ENCODE results near the gene CAPN3.
"Not testable (repeated sequence)": the region's sequence is repeated elsewhere in the genome, so short reads cannot be mapped to it uniquely, and the experiment has no call there.

The CAPN3 gene

DNA sequence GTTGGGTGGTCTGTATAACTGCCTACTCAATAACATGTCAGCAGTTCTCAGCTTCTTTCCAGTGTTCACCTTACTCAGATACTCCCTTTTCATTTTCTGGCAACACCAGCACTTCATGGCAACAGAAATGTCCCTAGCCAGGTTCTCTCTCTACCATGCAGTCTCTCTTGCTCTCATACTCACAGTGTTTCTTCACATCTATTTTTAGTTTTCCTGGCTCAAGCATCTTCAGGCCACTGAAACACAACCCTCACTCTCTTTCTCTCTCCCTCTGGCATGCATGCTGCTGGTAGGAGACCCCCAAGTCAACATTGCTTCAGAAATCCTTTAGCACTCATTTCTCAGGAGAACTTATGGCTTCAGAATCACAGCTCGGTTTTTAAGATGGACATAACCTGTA lies at the start of gene CAPN3:
Gene CAPN3 (plus strand): TSS at position 253 of the 400 bp plus-strand sequence. CDS start 305 bp downstream, outside the sequence.
- no peak for DNase-seq (ENCODE audit: low read depth in 2 of 3, low spot score in 1 of 3)

DNA sequence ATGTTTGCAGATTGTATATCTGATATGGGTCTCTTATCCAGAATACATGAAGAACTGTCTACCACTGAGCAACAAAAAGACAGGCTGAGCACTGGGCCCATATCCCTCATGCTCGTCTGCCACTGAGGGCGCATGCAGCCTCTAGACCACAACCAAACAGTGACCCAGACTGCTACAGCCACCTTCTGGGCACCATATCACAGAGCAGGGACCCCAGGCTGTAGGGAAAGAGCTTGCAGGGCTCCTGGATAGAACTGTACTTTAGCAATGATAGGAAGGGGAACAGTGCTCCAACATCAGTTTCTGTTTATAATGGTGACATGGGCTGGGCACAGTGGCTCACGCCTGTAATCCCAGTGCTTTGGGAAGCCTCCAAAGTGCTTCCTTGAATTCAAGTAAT lies 45.8 kb upstream of the CAPN3 start:
- DNase-seq (ENCODE audit: low read depth in 2 of 3, low spot score in 1 of 3), result no peak

DNA sequence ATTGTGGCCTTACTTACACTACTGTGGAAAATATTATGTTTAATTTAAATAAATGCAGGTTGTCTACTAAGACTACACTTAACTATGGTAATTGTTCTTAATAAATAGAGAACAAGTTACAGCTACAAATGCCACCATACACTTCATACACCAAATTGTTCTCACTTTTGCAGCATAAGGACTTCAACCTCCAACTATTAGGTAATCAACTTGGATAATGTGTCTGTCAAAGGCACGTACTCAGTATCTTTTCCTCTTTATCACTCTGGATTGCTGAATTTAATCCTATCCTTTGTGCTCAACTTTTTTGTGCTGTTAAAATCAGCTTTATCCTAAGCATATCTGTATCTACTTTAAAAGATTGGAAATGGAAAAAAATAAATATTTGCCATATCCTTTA lies 44.5 kb upstream of the CAPN3 start:
- no peak for DNase-seq (ENCODE audit: low read depth in 2 of 3, low spot score in 1 of 3)

DNA sequence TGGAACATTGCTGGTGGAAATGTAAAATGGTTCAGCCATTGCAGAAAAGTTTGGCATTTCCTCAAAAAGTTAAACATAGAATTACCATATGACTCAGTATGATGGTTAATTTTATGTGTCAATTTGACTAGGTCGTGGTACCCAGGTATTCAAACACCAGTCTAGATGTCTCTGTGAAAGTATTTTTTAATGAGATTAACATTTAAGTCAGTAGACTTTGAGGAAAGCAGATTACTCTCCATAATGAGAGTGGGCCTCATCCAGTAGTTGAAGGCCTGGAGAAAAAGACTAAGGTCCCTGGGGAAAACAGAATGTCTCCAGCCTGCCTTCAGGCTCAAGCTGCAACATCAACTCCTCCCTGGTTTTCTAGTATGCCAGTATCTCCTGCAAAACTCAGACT lies 43.8 kb upstream of the CAPN3 start:
- DNase-seq (ENCODE audit: low read depth in 2 of 3, low spot score in 1 of 3), result no peak

DNA sequence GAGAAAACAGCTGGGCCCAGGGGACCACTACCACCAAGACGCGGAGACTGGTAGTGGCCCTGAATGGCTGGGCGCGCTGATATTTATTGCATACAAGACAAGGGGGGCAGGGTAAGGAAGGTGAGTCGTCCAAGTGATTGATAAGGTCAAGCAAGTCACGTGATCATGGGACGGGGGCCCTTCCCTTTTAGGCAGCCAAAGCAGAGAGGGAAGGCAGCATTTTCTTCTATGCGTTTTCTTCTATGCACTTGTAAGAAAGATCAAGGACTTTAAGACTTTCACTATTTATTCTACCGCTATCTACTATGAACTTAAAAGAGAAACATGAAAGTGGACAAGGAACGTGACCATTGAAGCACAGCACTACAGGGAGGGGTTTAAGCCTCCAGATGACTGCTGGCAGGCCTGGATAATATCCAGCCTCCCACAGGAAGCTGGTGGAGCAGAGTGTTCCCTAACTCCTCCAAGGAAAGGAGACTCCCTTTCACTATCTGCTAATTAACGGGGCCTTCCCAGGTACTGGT lies 43.0 kb upstream of the CAPN3 start:
- not testable (repeated sequence) for DNase-seq (ENCODE audit: low read depth in 2 of 3, low spot score in 1 of 3)

DNA sequence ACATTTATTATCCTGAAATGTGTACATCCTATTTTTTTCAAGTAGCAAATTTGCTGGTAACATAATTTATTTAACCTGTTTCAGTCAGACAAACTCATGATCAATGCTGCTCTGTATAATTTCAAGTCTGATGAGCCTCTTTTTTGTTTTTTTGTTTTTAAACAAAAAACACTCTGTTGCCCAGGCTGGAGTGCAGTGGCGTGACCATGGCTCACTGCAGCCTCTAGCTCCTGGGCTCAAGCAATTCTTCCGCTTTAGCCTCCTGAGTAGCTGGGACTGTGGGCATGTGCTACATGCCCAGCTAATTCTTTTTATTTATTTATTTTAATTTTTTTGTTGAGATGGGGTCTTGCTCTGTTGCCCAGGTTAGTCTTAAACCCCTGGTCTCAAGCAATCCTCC lies 40.1 kb upstream of the CAPN3 start:
- DNase-seq (ENCODE audit: low read depth in 2 of 3, low spot score in 1 of 3), result no peak

DNA sequence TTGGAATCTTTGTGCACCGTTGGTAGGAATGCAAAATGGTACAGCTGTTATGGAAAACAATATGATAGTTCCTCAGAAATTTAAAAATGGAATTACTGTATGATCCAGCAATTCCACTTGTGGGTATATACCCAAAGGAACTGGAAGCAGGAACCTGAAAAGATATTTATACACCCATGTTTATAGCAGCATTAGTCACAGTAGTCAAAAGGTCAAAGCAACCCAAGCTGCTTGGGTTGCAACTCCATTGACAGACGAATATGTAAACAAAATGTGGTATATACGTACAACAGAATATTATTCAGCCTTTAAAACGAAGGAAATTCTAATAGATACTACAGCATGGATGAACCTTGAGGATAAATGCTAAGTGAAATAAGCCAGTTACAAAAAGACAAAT lies 35.0 kb upstream of the CAPN3 start:
- no peak for DNase-seq (ENCODE audit: low read depth in 2 of 3, low spot score in 1 of 3)

DNA sequence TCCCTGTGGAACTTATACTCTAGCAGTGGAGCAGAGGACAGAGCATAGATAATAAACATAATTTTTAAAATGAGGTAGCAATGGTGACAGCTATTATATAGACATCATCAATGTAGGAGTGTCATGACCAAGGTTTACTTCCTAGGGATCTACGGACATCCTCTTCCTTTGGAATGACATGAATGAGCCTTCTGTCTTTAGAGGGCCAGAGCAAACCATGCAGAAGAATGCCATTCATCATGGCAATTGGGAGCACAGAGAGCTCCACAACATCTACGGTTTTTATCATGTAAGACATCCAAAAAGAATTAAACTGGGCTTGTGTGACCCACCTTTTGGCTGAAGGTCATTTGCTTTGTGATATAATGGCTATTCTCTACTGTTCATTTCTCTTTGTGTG lies 30.1 kb upstream of the CAPN3 start:
- DNase-seq (ENCODE audit: low read depth in 2 of 3, low spot score in 1 of 3), result no peak

DNA sequence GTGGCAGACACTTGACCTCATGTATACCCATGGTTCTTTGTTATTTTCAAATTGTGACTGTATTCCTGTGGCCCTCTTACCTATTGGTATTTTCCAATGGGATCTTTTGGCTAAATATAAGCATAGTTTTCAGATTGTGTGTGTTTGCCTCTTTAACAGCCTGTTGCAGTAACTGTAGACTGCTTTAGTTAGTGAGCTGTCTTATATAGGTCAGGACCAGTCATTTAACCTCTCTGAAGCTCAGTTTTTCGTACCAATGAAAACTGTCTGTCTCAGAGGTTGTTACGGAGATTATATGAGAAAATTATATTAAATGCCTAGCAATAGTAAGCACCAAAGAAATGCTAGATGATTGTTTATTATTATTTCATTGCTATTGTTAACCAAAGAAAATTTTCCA lies 29.3 kb upstream of the CAPN3 start:
- DNase-seq (ENCODE audit: low read depth in 2 of 3, low spot score in 1 of 3), result no peak

DNA sequence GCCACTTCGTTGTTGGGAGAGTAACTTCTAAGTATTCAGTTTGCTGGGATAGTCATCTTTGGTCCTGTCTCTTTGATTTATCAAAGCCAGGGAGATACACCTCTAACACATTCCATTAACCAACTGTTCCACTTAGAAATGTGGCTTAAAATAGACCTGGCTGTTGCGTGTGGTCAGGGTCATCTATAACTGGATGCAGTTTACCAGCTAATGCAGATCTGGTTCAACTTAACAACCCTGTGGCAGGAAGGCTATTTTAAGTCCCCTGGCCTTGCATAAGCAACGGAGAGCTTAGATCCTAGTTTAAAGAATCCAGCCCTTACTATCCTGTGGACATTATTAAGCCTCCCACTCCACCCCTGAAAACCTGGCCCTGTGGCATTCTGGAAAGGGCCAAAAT lies 28.1 kb upstream of the CAPN3 start:
- DNase-seq (ENCODE audit: low read depth in 2 of 3, low spot score in 1 of 3), result no peak

DNA sequence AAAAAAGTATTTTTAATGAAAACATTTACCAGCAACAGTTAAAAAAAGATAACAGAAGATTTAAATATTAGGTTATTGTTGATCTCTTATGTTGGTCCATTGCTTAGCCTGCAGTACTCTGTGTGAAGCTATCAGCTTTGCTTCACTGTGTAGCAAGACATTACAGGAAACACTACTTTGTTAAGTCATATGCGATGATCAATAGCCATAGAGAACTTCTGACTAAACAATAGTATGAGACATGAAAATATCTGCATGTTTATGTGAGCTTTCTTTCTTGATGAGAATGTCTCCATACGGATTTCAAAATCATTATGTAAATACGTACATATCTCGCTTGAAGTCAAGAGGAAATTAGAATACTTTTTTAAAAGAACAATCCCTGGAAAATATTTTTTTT lies 27.0 kb upstream of the CAPN3 start:
- DNase-seq (ENCODE audit: low read depth in 2 of 3, low spot score in 1 of 3), result no peak

DNA sequence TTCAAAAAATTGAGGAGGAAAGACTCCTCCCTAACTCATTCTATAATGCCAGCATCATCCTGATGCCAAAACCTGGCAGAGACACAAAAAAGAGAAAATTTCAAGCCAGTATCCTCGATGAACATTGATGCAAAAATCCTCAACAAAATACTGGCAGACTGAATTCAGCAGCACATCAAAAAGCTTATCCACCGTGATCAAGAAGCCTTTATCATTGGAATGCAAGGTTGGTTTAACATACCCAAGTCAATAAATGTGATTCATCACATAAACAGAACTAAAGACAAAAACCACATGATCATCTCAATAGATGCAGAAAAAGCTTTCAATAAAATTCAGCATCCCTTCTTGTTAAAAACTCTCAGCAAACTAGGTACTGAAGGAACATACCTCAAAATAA lies 24.2 kb upstream of the CAPN3 start:
- DNase-seq (ENCODE audit: low read depth in 2 of 3, low spot score in 1 of 3), result no peak

DNA sequence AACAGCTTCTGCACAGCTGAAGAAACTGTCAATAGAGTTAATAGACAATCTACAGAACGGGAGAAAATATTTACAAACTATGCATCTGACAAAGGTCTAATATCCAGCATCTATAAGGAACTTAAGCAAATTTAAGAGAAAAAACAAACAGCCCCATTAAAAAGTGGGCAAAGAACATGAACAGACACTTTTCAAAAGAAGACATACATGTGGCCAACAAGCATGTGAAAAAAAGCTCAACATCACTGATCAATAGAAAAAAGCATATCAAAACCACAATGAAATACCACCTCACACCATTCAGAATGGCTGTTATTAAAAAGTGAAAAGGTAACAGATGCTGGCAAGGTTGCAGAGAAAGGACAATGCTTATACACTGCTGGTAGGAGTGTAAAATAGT lies 22.7 kb upstream of the CAPN3 start:
- not testable (repeated sequence) for DNase-seq (ENCODE audit: low read depth in 2 of 3, low spot score in 1 of 3)

DNA sequence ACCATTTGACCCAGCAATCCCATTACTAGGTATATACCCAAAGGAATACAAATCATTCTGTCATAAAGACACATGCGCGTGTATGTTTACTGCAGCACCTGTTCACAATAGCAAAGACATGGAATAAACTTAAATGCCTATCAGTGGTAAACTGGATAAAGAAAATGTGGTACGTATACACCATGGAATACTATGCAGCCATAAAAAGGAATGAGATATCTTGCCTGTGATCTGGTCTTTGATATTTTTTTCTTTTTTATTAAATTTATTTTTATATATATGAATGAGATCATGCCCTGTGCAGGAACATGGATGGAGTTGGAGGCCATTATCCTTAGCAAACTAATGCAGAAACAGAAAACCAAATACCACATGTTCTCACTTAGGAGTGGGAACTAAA lies 22.2 kb upstream of the CAPN3 start:
- not testable (repeated sequence) for DNase-seq (ENCODE audit: low read depth in 2 of 3, low spot score in 1 of 3)

DNA sequence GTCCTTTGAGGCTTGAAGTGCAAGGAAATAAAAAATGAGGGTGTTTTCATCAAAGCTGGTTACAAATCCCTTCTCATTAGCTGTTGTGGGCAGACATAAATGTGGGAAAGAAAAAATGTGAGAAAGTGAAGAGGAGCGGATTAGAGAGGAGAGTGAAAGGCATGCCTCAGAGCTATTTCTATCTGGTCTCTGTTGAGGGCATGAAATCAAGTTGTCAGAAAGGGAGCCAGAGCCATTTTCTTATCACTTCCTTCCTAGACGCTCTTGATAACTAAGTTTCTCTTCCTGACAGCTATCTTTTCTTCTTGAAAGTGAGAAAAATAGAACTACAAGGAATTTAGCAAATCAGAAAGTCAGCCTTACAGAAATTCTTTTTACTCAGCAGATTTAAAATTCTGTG lies 20.8 kb upstream of the CAPN3 start:
- DNase-seq (ENCODE audit: low read depth in 2 of 3, low spot score in 1 of 3), result no peak

DNA sequence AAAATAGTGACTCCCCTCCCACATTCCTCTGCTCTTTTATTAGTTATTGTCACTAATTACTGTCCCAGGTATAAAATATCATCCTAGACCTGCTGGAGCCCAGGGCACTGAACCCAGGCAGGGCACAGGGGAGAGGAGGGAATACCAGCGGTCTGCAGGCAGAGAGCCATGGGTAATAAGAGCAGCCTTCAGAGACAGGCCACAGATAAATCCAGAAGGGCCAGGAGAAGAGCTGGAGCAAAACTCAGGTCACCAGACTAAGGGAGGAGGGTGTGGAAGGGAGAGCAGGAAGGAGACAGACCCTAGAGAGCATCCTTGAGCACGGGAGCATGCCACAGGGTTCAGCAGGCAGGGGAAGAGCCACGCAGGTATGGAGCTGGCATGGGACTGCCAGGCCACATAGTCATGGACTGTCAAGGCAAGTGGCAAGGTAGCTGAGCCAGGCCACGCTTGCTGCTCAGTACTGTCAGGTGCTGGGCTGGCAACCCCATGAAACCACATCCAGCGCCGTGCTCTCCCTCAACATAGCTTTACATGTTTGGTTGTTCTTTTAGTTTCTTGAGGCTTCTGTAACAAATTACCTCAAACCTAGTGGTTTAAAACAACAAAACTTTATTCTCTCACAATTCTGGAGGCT lies 15.6 kb upstream of the CAPN3 start:
- DNase-seq (ENCODE audit: low read depth in 2 of 3, low spot score in 1 of 3), result no peak

DNA sequence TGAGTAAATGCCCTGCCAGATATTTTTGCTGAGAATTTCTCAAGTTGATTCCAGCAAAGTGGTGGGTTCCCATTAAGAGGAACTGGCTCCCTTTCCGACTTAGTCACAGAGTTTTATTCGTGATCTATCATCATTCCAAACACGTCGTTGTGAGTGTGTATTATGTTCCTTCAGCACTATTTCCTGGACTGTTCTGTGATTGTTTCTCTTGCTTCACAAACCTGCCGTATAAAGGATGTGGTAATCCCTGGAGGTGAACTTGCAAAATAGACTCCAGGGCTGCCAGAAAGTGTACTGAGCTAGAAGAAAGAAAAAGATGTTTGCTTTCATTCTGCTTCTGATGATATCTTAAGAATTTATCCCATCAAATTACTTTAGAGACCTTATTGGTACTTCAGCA lies 14.5 kb upstream of the CAPN3 start:
- no peak for DNase-seq (ENCODE audit: low read depth in 2 of 3, low spot score in 1 of 3)

DNA sequence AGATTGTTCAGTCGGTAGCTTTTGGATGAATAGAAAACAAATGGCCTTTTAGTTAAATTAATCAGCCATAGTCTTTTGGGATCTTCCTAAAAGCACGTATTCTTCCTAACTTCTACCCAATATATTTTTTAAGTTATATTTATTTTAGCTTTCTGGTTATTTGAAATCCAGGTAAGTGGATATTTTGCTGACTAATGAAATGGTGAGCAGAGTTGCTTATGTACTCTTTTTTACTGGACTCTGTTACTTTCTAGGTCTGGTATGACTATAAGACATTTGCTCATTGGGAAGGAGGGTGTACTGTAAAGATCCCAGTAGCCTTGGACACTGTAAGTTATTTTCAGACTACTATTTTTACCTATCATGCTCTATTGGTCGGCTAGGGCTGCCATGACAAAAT lies 13.8 kb upstream of the CAPN3 start:
- no peak for DNase-seq (ENCODE audit: low read depth in 2 of 3, low spot score in 1 of 3)

DNA sequence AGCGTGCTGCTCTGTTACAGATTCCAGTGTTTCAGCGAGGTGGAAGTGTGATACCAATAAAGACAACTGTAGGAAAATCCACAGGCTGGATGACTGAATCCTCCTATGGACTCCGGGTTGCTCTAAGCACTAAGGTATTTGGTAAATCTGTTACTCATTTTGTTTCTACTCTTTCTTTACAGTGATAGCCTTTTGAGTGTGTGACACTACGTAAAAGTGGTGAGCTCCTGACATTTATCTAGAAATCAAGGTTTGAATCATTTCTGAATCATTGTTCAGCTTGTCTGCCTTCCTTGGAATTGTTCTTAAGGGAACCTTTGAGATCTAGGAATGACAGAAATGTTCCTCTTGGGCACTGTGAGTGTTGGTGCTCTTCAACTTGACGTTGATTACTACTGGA lies 11.2 kb upstream of the CAPN3 start:
- DNase-seq (ENCODE audit: low read depth in 2 of 3, low spot score in 1 of 3), result no peak

DNA sequence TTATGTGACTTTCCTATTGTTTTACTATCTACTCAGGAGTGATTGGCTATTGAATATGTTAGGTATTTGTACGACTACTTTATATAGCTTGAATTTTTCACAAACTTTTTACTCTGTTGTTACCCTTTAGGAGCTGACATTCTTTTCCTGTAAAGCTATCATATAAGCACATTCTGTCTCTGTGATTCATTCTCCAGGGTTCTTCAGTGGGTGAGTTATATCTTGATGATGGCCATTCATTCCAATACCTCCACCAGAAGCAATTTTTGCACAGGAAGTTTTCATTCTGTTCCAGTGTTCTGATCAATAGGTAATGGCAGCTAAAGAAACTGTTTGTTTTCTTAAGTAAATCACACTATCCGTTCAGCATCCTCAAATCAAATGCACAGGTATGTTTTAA lies 10.1 kb upstream of the CAPN3 start:
- DNase-seq (ENCODE audit: low read depth in 2 of 3, low spot score in 1 of 3), result no peak

DNA sequence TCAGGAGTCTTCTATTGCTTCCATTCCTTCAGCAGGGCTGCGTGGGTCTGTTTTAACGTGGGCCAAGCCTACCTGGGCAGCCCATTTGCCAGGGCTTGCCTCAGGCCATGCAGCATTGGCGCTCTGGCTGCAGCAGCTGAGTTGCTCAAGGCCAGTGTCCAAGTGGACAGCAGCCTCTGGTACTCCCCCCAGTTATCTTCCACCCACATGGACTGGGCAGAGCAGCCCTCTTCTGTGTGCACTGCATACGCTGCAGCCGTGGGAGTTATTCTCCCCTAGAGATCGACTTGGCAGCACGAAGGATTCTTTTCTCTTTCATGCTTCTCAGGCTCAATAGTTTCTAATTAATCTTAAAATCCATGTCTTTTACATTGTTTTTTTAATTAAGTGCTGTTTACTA lies 6.9 kb upstream of the CAPN3 start:
- no peak for DNase-seq (ENCODE audit: low read depth in 2 of 3, low spot score in 1 of 3)

DNA sequence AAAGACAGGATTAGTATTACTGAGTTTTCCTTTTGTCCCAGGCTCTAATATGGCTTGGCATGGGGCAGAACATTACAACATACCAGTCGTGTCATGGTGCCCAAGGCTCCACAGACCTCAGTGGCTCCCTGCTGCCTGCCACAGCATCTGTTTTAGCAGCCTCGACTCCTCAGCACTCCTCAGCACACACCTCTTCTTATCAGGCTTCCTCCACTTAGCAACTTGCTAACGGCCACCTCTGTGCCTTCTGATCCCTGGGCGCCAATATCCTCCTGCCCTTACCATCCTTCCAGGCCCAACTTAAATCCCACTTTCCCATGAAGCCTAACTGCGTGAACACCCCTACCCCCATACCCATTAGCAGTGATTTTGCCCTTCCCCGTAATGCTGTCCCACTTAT lies 6.2 kb upstream of the CAPN3 start:
- DNase-seq (ENCODE audit: low read depth in 2 of 3, low spot score in 1 of 3), result no peak

DNA sequence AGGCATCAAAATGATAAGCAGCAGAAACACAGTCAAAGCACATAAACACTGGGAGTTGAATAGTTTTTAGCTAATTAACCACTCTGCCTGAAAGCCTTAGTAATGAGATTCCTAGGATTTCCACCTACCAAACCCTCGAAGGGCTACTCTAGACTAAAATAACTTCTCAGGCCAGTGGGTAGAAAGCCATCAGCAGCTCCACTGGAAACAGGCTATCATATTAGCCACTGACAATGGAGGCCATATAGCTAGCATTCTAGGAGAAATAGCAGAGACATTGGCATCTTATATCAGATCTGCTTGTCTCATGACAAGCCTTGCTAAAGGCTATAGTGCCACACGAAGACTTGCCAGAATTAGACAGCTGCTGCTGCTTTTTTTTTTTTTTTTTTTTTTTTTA lies 4.5 kb upstream of the CAPN3 start:
- no peak for DNase-seq (ENCODE audit: low read depth in 2 of 3, low spot score in 1 of 3)

DNA sequence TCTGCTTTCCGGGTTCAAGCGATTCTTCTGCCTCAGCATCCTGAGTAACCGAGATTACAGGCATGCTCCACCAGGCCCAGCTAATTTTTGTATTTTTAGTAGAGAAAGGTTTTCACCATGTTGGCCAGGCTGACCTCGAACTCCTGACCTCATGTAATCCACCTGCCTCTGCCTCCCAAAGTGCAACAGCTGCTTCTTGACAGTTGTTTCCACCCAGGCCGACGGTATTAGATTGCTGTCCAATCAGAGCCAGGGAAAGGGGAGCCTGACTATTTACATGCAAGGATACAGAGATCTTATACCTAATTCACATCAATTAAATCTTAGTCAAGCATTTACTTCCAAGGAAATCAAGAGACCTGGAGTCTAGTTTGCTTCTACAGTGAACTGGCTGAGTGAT lies 4.0 kb upstream of the CAPN3 start:
- no peak for DNase-seq (ENCODE audit: low read depth in 2 of 3, low spot score in 1 of 3)

Data from stimulated activated CD4-positive, alpha-beta T cell treated with anti-CD3 and anti-CD28 coated beads, Interleukin-12 subunit alpha, Interleukin-12 subunit beta, amount 100 ng/mL, for 48 hours (primary cell).